Erythroblast (primary cell): ENCODE results near the gene AK8.

Experiments
- GATA1 ChIP-seq: IDR thresholded peaks from 2 replicates; pipeline ENCODE4 v1.6.1; 2011; ENCODE audit warnings: low read depth, mild to moderate bottlenecking, control low read depth, low read length, moderate library complexity
- POLR2A ChIP-seq: IDR thresholded peaks from 2 replicates; pipeline ENCODE4 v1.6.1; 2011; ENCODE audit warnings: mild to moderate bottlenecking, low read length

DNA sequence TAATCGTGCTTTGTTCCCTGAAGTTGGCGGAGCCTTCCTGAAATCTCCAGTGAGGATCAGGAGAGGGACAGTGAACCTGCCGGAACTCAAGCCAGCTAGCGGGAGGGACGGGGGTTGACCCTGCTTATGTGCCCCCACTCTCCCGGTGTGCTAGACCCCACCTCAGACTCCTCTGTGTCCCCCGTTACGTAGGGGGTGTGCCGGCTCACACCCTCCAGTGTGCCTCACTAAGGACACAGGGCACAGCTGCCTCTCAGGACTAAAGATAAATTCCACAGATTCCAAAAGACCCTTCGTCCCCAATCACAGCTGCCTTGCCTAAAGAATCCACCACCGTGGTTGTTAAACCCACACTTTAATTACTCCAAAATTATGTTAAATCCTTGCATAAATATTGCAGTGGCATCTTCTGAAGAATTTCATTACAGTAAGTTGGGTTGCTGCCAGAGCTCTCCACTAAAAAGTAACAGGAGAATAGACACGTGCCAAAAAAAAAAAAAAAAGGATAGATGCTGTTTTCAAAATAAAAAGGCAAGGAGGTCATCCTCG, 134.1 kb downstream of the AK8 start:
- TF ChIP-seq POLR2A (no peak), GATA1 (no peak)
